Bronchial epithelial cell (primary cell): ENCODE data around the gene ZNF586. TPM values are rescaled to one million over a fixed set of nuclear protein-coding genes. Genes with fewer than 3 reads are reported as not detected.

ENCODE experiments used
- DNase-seq: peaks from one replicate; pipeline ENCODE4 v3.0.0-alpha.2; 2010; ENCODE audit warnings: low read depth
- FAIRE-seq: peaks from 2 replicates; lab custom pipeline; 2011; peaks lifted over from hg19 to GRCh38; lab: Jason Lieb, UNC
- H3K27me3 ChIP-seq: 2 replicates; pipeline ENCODE4 v1.5.1; 2011; ENCODE audit warnings: low read length; ENCODE audit not compliant: control insufficient read depth, insufficient read depth
- H3K36me3 ChIP-seq: 2 replicates; pipeline ENCODE4 v1.5.1; 2011; ENCODE audit warnings: low read length; ENCODE audit not compliant: control insufficient read depth, insufficient read depth
- H3K4me3 ChIP-seq: 2 replicates; pipeline ENCODE4 v1.5.1; 2011; ENCODE audit warnings: mild to moderate bottlenecking, low read depth, low read length, control low read depth
- total RNA-seq: library from RNA; depleted of rRNA; stranded (reverse); fragments of >200 nt; gene quantifications from 2 replicates; pipeline ENCODE4 v1.2.1, GENCODE V29; 2014
- TF ChIP-seq, protein P1 (sequence below): IDR thresholded peaks from 2 replicates; pipeline ENCODE4 v1.5.1; 2011; ENCODE audit warnings: mild to moderate bottlenecking, moderate library complexity, low read length, control low read depth, inconsistent platforms; ENCODE audit not compliant: insufficient read depth, severe bottlenecking

Gene ZNF586
- total RNA-seq, 1 donor from 2014 or later = 16.1 TPM

DNA sequence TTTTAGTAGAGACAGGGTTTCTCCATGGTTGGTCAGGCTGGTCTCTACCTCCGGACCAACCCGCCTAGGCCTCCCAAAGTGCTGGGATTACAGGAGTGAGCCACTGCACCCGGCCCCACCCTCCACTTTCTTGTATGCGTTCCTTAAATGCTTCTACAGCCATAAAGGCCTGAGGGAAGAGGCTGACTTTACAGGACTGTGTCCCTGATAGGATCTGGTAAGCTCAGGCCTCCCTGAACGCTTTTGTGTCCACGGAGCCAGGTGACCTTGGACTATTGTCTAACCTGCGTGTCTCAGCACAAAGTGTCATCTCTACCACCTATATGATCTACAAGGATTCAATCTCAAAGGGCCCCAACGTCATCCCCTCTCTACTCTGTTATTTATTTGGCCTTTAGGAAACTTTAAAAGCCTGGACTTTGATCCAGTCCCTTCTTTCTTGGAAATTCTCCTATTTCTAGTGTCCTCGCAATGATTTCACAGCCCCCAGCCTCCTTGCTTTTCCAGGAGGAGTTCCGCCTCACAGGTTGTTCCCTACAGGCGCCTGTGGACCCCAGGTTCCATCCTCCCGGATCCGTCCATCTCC lies 44.5 kb downstream of the ZNF586 start:
- FAIRE-seq (no peak), DNase-seq (peak; percentile 31)
- H3K36me3 ChIP-seq = peaks cover 4% of the 10 kb centered on the region
- TF ChIP-seq, protein P1, sequence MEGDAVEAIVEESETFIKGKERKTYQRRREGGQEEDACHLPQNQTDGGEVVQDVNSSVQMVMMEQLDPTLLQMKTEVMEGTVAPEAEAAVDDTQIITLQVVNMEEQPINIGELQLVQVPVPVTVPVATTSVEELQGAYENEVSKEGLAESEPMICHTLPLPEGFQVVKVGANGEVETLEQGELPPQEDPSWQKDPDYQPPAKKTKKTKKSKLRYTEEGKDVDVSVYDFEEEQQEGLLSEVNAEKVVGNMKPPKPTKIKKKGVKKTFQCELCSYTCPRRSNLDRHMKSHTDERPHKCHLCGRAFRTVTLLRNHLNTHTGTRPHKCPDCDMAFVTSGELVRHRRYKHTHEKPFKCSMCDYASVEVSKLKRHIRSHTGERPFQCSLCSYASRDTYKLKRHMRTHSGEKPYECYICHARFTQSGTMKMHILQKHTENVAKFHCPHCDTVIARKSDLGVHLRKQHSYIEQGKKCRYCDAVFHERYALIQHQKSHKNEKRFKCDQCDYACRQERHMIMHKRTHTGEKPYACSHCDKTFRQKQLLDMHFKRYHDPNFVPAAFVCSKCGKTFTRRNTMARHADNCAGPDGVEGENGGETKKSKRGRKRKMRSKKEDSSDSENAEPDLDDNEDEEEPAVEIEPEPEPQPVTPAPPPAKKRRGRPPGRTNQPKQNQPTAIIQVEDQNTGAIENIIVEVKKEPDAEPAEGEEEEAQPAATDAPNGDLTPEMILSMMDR = no peak
- H3K27me3 ChIP-seq = no peaks in the 10 kb centered on the region
- peak overlapping the region; percentile 90 for H3K4me3 ChIP-seq

DNA sequence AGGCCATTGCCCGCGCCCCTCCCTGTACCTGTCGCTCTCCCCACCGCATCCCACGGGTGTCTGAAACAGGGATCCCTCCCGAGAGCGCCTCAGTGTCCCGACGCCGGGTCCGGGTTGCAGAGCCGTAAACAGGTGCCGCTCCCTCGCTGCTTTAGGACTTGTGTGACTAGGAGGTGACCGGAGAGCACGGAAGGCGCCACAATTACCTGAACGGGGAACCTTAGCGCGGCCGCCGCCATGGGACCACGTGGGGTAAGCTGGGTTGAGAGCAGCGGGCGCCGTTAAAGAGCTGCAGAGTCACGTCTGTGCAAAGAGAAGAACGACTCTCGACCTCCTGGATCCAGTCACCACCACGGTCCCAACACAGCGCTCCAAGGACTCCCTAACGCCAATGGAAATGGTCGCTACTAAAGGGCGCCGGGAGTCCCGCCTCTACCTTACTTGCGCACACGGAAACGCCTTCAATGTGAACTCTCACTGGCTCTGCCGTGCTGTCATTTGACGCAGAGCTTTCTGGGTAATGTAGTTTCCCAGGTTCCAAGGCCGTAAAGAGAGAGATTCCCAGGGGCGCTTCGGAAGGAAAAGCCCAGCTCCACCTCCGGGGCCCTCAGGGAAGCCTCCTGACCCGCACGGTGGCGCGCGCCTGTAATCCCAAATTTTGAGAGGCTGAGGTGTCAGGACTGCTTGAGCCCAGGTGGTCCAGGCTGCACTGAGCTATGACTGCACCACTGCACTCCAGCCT lies 45.2 kb downstream of the ZNF586 start, which contains the start of gene ZNF552:
Gene ZNF552, minus strand, starts transcription at position 409 of the 742 bp plus-strand sequence. Its CDS starts 170 bp downstream, at position 239.
- DNase-seq = peak; percentile 92
- TF ChIP-seq, protein P1 = no peak
- no peak for FAIRE-seq

DNA sequence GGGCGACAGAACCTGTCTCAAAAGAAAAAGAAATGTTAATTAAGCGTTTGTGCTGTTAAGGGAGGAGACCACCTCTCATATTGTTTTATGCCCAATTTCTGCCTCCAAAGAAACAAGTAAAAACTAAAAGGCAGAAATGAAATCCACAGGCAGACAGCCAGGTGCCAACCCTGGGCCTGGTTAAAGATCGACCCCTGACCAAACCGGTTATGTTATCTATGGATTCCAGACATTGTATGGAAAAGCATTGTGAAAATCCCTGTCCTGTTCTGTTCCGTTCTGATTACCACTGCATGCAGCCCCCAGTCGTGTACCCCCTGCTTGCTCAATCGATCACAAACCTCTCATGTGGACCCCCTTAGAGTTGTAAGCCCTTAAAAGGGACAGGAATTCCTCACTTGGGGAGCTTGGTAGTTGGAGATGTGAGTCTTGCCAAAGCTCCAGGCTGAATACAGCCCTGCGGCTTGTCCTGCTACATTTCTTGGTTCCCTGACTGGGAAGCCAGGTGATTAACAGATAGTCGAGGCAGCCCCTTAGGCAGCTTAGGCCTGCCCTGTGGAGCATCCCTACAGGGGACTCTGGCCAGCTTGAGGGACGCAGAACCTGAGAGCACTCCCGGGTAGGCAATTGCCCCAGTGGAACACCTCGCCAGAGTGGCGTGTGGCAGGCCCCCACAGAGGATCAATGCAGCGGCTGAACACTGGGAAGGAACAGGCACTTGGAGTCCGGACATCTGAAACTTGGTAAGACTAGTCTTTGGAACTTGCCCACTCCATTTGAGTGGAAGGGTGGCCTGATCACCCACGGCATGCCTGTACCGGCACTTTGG lies 46.0 kb downstream of the ZNF586 start:
- TF ChIP-seq, protein P1 = no peak
- Histone ChIP-seq H3K27me3 (no peaks in the 10 kb centered on the region), H3K4me3 (peak overlapping the region; percentile 90), H3K36me3 (peaks cover under 1% of the 10 kb centered on the region)
- FAIRE-seq (no peak), DNase-seq (no peak)

More for the DNA sequence above, 45.2 kb downstream of the ZNF586 start, which contains the start of gene ZNF552:
- H3K36me3 ChIP-seq = peaks cover 3% of the 10 kb centered on the region
- peak within 1 kb of the TSS; percentile 90 for H3K4me3 ChIP-seq
- H3K27me3 ChIP-seq = no peaks in the 10 kb centered on the region

DNA sequence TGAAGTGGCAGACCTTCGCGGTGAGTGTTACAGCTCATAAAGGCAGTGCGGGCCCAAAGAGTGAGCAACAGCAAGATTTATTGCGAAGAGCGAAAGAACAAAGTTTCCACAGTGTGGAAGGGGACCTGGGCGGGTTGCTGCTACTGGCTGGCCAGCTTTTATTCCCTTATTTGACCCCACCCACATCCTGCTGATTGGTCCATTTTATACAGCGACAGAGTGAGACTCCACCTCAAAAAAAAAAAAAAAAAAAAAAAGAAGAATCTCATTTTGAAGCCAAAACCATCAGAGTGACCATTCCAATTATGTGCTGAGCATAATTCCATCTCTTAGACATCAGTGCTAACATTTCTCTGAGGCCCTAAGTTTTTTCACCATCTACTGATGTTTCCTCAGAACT lies 47.2 kb downstream of the ZNF586 start:
- TF ChIP-seq, protein P1 = no peak
- FAIRE-seq = no peak
- no peaks in the 10 kb centered on the region for H3K27me3 ChIP-seq

DNA sequence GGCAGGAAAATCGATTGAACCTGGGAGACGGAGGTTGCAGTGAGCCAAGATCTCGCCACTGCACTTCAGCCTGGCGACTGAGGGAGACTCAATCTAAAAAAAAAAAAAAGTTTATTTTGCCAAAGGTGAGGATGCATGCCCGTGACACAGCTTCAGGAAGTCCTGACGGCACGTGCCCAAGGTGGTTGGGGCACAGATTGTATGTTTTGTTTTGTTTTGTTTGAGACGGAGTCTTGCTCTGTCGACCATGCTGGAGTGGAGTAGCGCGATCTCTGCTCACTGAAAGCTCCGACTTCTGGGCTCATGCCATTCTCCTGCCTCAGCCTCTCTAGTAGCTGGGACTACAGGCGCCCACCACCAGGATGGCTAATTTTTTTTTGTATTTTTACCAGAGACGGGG lies 48.5 kb downstream of the ZNF586 start:
- H3K27me3 ChIP-seq = no peaks in the 10 kb centered on the region
- no peaks in the 10 kb centered on the region for H3K36me3 ChIP-seq
- TF ChIP-seq, protein P1 = no peak
- H3K4me3 ChIP-seq = no peak overlapping the region
- no peak for DNase-seq
- no peak for FAIRE-seq

More for the DNA sequence above, 47.2 kb downstream of the ZNF586 start:
- H3K36me3 ChIP-seq = no peaks in the 10 kb centered on the region
- no peak overlapping the region for H3K4me3 ChIP-seq
- DNase-seq = no peak
